NCI-H187 (cell line): ENCODE data around the gene MTAP.
"Not testable (repeated sequence)": the region's sequence is repeated elsewhere in the genome, so short reads cannot be mapped to it uniquely, and the experiment has no call there.

Experiments used
- DNase-seq, 2 experiments: peaks; one replicate each; lab custom pipeline; 2025; lab: John Stamatoyannopoulos, UW

The MTAP gene

DNA sequence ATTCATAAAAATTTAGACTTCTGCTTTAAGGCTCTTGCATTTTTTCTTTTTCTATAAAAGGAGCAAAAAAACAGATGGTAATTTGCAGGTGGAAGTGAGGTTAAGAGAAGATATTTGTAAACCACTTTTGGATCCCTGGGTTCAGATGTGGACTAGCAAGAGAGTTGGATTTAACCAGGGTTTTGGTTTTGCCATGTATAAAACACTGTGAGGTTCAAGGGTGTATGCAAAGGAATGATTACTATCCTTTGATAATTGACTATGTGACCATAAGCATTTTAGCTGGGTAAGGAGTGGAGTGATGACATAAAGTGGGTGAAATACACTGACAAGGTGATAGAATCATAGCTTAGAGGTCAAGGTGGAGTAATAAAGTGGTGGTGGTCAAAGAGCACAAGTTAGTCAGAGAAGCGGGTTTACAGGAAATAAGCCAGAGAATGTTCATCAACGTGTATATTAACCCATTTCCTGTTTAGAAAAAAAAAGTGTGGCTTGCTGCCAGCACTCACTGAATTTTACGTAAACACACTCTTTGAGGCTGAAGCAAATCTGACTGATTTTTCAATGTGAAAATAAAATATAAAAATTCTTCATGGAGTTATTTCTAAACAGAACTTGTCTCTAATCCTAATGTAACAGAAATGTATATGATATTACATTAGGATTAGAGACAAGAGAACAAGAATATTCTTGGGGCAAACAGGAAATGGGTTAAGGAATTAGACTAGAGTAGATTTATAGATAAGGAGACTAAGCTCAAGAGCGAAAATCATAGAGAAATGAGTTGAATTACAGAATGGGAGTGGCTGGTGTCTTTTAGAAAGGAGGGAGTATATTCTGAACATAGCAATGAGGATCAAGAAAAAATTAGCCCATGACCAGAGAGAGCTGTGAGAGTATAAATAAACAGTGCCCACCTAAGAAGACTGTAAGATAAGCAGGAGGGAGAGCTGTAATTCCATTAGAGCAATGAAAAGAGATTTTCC, 117.2 kb downstream of the MTAP start:
- DNase-seq = no peak

DNA sequence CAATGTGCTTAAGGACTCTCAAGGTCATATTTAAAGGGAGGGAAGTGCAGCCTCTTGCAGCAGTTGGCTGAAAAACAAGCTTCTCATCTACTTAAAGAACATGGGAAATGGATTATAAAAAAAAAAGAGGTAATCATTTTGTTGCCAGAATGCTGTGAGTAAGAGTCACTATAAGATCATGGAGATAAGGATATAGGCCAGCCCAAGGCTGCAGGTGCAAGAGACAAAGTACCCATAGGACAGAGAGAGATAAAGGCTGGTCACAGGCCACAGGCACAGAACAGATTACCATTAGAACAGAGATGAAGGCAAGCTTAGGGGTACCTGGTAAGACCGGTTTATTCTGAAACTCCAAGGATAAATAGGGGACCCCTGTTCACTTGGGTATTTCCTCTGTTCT, 121.3 kb downstream of the MTAP start:
- no peak for DNase-seq

DNA sequence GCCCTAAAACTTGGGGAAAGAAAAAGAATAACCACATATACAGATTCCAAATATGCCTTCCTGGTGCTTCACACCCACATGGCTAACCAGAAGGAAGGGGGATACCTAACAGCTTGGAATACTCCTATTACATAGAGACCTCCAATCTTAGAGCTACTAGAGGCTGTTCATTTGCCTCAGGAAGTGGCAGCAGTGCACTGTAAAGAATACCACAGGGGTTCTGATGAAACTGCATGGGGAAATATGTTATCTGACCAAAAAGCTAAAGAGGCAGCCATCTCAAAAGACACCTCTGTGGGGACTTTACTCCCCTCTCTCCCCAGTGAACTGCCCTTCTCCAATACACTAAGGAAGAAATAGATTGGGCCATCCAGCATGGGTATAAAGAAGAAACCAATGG, 125.3 kb downstream of the MTAP start:
- no peak for DNase-seq

DNA sequence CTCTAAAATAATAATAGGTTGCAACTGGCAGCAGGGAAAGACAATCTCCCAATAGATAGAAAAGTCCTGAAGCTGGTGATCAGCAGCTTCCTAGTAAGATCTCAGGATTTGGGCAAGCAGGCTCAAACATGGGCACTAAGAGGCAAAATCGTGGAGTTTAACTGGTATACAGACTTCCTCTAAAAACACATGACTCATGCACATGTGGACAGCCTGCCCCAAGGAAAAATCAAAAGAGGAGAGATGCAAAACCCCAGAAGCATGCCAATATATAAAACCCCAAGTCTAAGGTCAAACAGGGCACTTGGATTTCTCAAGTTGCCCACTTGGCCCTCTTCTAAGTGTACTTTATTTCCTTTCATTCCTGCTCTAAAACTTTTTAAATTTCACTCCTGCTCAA, 129.0 kb downstream of the MTAP start:
- DNase-seq = no peak

DNA sequence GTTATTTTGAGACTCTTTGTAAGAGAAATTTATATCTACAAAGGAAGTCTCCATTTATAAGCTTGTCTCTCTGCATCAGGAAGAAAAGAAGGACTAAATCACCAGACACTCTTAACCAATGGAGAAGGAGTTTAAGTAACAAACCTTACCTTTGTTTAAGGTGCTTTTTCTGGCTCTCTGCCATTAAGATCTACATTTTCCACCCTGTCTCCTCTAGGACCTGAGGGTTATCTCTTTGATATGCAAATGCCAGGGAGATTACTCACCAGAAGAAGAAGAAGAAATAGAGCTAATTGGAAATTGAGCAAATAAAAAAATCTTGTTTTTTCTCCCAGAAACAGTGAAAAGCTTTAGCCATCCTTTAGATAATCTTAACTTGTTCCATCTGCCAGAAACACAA, 130.8 kb downstream of the MTAP start:
- DNase-seq = no peak

DNA sequence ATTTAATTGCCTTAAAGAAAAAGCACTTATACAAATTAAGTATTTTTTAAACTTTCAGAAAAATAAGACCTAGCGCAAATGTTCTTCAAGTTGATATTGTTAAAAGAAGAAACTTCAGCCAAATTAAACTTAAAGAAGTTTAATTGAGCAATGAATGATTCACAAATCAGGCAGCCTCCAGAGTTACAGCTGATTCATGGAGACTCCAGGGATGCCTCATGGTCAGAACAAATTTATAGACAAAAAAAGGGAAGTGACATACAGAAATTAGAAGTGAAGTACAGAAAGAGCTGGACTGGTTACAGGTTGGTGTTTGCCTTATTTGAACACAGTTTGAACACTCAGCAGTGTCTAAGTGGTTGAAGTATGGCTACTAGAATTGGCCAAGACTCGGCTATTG, 131.4 kb downstream of the MTAP start:
- no peak for DNase-seq

DNA sequence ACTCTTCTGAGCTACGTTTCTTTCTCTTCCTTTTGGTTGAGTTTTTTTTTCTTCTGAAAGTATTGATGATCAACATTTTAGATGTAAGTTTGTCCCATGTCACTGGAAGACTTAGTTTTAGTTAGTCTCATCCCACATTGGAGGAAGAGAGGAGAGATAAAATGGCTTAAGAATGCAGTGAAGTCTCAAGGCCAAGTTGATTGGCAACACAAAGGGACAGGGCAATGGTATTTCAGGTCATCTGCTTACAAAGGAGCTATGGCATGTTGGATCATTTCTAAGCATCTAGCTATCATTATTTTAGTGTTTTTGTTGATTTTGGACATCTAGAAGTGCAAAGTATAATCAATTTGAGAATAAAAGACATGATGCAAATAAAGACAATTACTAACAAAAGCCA, 133.2 kb downstream of the MTAP start:
- DNase-seq = no peak

DNA sequence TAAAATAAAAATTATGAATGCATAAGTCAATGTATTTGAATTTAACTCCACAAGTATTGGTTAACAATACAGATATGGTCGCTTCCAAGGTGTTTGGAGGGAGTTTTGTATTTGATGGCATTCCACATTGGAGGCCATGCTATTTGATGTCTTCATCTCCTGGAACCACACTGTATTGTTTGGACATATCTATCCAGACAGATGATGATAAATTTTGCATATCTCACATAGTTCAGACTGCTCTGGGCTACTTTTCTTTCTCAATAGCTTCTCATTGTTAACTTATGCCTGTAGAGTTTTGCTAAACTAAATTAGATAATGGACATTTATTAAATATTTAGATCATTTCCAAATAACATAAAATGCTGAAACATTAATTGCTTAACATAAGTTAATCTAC, 133.7 kb downstream of the MTAP start:
- no peak for DNase-seq

DNA sequence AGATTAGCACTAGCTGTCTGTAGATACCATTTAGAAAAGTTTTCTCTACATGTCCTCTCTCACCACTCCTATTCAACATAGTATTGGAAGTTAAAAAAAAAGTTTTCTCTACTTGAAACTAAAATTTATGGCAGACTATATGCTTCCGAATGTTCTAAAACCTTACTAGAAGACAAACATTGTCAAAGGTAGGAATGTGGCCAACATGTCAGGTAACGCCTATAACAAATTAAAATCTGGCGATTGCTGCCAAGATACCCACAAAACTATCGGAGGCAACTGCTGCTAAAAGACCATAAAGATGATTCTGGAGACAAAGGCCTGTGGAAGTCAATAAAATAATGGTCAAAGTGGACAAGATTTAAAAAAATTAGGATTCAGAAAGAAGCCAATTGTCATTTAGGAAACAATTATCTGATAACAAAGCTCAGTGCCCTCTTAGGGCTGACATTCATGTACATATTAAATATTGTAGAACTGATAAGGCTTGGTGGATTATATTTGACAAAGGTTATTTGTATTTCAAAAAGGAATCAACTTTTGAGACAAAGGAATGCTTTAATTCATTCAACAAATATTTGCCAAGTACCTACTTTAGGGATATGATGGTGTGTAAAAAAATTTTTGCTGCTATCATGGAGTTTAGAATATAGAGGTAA, 139.0 kb downstream of the MTAP start:
- no peak for DNase-seq

DNA sequence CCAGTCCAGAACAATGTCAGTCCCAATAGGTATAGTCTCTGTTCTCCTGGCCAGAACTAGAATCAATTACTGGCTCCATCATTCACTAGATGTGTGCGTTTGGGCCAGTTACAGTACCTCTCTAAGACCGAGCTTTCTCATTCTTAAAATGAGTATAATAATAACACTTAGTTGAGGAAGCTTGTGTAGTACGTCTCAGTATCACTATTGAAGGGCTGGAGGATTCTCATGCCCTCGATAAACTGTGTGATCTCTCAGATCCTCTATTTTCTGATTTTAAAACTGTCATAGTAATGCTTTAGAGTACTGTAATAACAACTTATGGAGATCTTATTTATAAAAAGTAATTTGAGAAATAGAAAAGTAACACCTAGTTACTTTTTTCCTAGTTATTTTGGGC, 141.0 kb downstream of the MTAP start:
- DNase-seq = no peak

DNA sequence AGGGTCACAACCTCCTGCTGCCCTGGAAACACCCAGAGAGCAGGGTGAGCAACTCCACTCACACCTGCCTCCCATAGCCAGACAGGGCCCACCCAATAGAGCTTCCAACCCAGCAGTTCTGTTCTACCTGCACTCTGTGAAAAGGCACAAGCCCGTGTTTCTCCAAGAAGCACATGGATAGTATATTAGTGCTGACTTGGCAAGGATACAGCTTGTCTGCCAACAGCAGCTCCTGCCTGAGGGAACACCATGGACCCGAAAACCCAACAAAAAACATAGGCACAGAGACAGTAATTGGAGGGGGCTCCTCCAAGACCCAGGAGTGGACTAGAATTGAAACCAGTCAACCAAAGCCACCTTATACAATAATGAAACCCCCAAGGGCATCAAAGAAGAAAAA, 143.2 kb downstream of the MTAP start:
- DNase-seq = no peak

DNA sequence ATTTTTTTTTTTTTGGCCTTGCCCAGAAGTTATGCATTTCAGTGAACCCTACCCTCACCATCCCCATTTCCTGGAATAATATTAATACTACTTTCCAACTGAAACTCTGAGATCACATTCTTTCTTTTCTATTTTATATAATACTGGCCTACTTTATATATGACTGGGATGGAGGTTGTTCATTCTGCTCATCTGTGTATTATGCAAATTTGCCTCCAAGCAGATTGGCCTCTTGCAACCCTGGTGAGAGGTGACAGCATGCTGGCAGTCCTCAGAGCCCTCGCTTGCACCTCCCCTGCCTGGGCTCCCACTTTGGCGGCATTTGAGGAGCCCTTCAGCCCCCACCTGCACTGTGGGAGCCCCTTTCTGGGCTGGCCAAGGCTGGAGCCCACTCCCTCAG, 156.4 kb downstream of the MTAP start:
- DNase-seq = no peak

DNA sequence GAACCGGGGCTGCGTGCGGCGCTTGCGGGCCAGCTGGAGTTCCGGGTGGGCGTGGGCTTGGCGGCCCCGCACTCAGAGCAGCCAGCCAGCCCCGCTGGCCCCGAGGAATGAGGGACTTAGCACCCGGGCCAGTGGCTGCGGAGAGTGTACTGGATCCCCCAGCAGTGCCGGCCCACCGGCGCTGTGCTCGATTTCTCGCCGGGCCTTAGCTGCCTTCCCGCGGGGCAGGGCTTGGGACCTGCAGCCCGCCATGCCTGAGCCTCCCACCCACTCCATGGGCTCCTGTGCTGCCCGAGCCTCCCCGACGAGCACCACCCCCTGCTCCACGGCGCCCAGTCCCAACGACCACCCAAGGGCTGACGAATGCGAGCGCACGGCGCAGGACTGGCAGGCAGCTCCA, 156.8 kb downstream of the MTAP start:
- DNase-seq = not testable (repeated sequence)

DNA sequence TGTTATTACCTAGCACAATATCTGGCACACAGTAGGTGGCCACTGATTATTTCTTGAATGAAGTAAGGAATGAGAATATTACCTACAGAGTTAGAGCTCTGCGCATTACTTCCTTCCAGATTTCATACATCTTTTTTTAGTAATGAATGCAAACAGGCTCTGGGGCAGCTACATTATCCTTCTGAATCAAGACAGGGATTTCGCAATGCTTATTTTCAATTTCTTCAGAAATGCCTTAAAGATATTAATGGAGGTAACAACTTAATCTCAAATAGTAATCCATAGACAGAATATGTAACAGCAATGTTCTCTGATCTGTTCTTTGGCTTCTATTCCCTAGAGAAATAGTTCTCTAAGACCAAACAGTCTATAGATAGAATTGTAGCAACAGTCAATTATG, 159.1 kb downstream of the MTAP start:
- DNase-seq = no peak

DNA sequence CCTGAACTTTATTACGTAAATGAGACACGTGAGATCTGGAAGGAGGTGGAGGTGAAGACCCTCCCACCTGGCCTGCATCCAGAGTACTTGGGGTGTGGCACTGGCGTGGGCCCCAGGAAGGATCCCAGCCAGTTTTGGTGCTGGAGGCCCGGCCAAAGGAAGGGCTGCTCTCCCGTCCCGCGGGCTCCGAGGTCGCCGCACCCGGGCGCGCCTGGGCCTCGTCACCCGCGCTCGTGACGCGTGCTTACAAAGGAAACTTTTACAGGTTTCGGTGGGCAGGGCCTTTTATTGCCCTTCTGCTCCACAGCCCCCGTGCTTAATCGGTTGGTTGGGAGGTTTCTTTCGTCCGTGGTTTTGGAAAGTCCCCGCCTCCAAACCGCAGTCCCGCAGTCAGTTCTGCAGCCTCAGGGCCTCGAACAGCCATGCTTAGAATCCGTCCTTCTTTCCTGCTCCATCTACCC, 162.5 kb downstream of the MTAP start:
- DNase-seq = no peak

DNA sequence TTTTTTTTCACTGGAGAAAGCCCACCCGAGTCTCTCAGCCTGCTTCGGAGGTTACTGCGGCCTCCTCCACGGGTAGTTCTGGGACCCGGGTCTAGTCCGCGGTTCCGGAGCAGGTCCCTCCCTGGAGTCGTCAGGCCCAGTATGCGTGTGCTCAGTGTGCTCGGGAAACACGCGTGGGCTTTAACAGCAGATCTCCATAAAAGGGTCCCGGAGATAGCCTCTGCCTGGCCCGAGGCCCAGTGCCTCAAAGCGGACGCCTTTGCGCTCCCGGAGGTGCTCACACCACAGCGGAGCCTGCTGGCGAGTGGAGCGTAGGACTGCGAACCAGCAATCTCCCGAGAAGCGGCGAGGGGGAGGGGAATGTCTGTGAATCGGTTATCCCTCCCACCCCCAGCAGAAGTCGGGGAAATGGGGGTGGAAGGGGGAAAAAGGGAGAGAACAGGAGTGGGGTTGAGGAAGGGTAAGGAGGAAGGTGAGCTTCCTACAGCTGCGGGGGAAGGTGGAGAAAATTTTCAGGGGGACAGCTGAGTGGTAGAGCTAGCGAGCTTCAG, 163.0 kb downstream of the MTAP start:
- no peak for DNase-seq

DNA sequence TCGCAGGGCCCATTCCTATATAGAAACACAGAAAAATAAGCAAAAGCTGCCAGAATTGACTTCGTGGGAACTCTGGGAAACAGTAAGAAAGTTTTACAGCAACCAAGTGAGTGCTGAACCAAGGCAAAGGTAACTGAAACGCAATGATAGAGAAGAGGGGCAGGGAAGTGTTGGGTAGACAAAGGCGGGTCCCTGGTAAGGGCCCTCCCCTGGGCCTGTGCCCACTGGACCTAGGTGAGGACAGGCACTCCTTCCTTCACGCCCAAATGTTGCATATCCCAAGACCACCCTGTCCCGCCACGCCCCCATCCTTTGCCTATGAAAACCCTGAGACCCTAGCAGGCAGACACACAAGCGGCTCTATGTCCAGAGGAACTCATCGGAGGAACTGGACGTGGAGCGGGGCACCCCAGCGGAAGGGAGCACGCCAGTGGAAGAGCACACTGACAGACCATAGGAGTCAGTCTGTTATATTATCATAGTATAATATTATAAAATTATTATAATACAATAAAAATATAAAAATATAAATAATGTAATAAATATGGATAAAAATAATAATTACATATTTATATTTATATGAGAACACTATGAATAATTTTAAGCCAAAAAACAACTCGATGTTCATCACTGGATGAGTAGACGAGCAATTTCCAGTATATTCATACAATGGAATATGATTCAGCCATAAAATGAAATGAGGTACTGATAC, 163.9 kb downstream of the MTAP start:
- no peak for DNase-seq

DNA sequence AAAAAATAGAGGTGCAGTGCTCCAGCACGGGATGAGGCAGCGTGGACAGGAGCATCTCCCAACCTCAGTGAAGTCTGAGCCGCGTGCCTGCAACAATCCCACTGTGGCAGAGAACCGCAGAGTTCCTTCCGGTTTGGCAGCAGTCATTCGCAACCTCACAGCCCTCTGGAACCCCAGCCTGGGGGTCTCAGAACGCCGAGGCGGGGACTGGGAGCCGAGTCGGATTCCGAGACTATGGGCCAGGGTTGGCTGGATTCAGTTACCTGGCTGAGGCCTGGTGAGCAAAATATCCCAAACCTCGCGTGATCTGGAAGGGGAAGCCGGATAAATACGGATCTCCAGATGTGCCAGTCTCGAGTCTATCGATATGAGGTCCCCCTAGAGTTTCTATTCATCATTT, 164.7 kb downstream of the MTAP start:
- no peak for DNase-seq

DNA sequence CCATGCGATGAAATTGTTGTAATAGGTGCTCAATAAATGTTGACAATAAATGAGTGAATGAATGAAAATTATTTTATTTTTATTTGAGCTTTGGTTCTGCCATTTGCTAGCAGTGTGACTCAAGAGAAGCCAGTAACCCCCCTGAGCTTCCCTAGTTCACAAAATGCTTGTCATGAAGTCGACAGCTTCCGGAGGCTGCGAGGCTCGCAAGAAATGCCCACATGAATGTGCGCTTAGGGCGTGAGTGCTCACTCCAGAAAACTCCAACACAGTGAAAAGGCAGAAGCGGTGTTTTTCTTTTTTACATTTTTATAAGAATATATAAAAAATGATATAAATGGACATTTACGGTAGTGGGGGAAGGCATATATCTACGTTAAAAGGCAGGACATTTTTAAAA, 165.3 kb downstream of the MTAP start:
- no peak for DNase-seq

DNA sequence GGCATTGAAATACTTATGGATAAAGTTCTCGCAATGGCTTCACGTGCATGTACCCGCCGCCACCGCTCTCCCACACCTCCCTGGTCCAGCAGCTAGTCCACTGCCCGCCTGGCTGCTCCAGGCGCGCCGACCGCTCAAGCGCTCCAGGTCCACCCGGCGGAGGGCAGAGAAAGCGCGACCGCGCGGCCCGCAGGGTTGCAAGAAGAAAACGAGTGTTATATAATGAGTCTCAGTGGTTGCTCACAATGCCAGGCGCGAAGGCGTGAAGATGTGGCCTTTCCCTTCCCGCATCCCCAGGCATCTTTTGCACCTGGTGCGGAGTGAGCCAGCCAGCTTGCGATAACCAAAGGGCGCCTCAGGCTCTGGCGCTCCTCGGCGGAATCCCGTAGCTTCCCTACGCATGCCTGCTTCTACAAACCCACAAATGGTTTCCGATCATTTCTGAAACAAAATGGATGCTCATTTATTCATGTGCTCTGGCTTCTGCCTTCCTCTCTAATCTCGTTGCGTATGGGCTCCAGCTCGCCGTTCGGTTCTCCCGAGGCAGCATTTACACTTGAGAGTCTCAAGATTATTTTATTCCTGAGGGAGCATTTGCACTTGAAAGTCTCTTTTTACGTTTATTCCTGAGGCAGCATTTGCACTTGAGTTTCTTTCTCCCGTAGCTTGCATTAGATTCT, 166.0 kb downstream of the MTAP start:
- no peak for DNase-seq

DNA sequence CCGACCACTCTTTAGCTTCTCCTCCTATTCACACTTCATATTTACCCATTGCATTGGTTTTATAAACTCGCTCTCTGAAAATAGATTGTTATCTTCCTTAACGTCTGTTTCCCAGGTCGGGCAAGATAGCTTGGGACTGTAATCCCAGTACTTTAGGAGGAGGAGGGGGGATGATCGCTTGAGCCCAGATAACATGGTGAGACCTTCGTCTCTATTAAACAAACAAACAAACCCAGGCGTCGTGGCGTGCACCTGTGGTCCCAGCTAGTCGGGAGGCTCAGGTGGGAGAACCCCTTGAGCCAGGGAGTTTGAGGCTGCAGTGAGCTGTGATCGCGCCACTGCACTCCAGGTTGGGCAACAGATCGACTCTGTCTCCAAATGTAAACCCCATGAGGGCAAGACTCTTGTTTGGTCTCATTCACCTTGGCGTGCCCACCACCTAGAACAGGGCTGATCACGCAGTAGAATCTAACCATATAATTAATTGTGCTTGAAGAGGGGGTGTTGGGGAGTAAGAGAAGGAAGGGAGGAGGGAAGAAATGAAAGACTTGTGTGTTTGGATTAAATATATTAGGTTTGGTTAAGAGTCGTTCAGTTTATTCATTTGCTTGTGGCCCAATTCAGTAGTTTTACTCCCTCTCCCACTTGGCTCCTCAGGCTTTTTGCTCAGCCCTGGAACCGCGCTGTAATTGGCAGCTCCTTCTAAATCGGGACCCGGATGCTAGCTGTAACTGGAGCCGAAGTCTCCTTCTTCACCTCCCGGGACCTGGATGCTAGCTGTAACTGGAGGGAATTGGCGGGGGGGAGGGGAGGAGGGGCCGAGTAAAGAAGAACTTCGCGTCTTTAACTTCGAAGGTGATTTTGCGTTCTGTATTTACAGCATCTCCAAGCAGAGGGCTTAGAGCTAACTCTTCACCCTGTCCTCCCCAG, 166.8 kb downstream of the MTAP start:
- DNase-seq = no peak
